HFFc6 (cell line): Measurements from ENCODE around the gene SORCS3. TPM values are rescaled to one million over a fixed set of nuclear protein-coding genes. Genes with fewer than 3 reads are reported as not detected.
"Not testable (repeated sequence)": the region's sequence is repeated elsewhere in the genome, so short reads cannot be mapped to it uniquely, and the experiment has no call there.

ENCODE experiments used
- DNase-seq: peaks from one replicate; pipeline ENCODE4 v3.0.0-alpha.2; 2018
- H3K27ac Mint-ChIP-seq: 2 replicates; pipeline ENCODE4 v1.8.0; 2020; ENCODE audit warnings: mild to moderate bottlenecking, mixed read lengths
- H3K27me3 Mint-ChIP-seq: 2 replicates; pipeline ENCODE4 v1.8.0; 2021; ENCODE audit warnings: mild to moderate bottlenecking, moderate library complexity, mixed read lengths; ENCODE audit not compliant: insufficient read depth
- H3K36me3 Mint-ChIP-seq: 2 replicates; pipeline ENCODE4 v1.8.0; 2021; ENCODE audit warnings: low read depth, mixed read lengths
- H3K4me1 Mint-ChIP-seq: 2 replicates; pipeline ENCODE4 v1.8.0; 2020; ENCODE audit warnings: low read depth, mixed read lengths
- H3K4me3 Mint-ChIP-seq: 2 replicates; pipeline ENCODE4 v1.8.0; 2020; ENCODE audit warnings: mild to moderate bottlenecking, moderate library complexity, mixed read lengths
- H3K9me3 Mint-ChIP-seq: 2 replicates; pipeline ENCODE4 v1.8.0; 2020; ENCODE audit warnings: mild to moderate bottlenecking, mixed read lengths
- CTCF ChIP-seq: fragments of 200-600 bp; sonication (generic); IDR thresholded peaks from 2 replicates; pipeline ENCODE4 v1.5.0; 2021; ENCODE audit warnings: antibody characterized with exemption, mild to moderate bottlenecking
- total RNA-seq, 6 experiments: library from RNA; stranded (reverse); fragmentation: NEBNext Ultra II Directional; extraction: Animal tissue kit (Norgen Biotek cat#: 25700); gene quantifications; 2 replicates in 1 of 6; 3 replicates in 5 of 6; pipeline ENCODE4 v1.2.3, GENCODE V29; 2021

The SORCS3 gene
- total RNA-seq, 6 experiments from 2014 or later = not detected

DNA sequence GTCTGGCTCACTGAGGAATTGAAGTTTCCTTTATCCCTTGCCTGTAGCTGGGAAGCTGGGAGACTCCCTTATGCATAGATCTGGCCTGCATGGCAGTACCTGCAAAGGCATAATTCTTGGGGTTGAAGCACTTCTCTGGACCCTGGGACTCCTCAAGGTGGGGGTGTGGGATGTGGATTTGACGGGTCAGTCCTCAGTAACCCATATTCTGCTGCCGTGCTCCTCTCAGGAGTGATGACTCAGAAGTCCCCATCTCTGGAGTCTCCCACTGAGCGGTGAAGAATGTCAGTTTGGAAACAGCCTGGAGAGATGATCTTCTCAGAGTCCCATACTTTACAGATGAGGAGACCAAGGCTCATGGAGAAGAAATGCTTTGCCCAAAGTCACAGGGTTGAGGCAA, 49.0 kb downstream of the SORCS3 start:
- H3K36me3 Mint-ChIP-seq = no peaks in the 10 kb centered on the region
- DNase-seq = no peak
- no peak overlapping the region for H3K4me3 Mint-ChIP-seq
- no peaks in the 10 kb centered on the region for H3K4me1 Mint-ChIP-seq
- peaks cover 15% of the 10 kb centered on the region for H3K9me3 Mint-ChIP-seq
- H3K27ac Mint-ChIP-seq = no peak overlapping the region
- TF ChIP-seq CTCF = no peak
- H3K27me3 Mint-ChIP-seq = no peaks in the 10 kb centered on the region

DNA sequence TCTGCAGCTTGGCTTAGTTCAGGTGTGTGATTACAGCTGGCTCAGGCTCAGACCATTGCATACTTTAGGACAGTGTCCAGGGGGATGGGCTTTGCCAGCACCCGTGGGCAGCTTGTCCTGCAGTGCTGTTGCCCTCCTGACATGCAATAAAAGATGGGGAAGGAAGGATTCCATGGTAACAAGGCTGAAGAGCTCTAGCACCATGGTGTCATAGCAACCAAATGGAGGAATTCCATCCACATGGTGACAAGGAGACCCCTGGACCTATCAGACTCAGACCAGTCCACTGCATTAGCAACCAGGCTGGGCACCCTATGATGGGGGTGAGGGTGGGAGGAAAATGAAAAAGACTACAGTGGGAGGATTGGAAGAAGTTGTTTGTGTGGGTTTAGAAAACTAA, 49.9 kb downstream of the SORCS3 start:
- H3K27ac Mint-ChIP-seq = no peak overlapping the region
- no peaks in the 10 kb centered on the region for H3K36me3 Mint-ChIP-seq
- no peaks in the 10 kb centered on the region for H3K27me3 Mint-ChIP-seq
- no peak for DNase-seq
- H3K4me3 Mint-ChIP-seq = no peak overlapping the region
- no peak for TF ChIP-seq CTCF
- H3K4me1 Mint-ChIP-seq = no peaks in the 10 kb centered on the region
- H3K9me3 Mint-ChIP-seq = peaks cover 15% of the 10 kb centered on the region

DNA sequence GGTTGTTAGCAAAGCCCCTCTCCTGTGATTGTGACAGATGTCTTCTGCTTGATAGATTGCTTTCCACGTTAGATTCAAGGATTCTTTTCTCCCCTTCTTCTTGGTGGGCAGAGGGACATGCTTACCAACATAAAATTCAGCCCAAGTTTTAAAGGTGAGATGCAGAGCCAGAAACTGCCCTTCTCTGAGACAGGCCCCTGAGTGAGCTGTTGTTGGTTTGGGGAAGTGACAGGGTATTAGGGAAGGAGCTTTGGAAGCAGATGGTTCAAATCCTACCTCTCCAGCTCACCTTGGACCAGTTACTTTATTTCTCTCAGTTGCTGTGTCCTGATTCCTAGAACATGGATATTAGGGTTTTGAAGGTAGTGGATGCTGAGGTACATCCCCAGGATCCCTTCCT, 53.0 kb downstream of the SORCS3 start:
- H3K4me3 Mint-ChIP-seq = no peak overlapping the region
- no peaks in the 10 kb centered on the region for H3K4me1 Mint-ChIP-seq
- no peak for TF ChIP-seq CTCF
- H3K27me3 Mint-ChIP-seq = no peaks in the 10 kb centered on the region
- no peak overlapping the region for H3K27ac Mint-ChIP-seq
- no peak for DNase-seq
- no peaks in the 10 kb centered on the region for H3K36me3 Mint-ChIP-seq
- H3K9me3 Mint-ChIP-seq = peaks cover 4% of the 10 kb centered on the region; the same call in 1 of the 2 replicates

DNA sequence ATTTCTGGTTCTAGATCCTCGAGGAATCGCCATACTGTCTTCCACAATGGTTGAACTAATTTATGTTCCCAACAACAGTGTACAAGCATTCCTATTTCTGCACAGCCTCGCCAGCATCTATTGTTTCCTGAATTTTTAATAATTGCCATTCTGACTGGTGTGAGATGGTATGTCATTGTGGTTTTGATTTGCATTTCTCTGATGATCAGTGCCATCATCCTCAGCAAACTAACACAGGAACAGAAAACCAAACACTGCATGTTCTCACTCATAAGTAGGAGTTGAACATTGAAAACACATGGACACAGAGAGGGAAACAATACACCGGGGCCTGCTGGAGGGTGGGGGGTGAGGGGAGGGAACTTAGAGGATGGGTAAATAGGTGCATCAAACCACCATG, 62.2 kb downstream of the SORCS3 start:
- peaks cover 24% of the 10 kb centered on the region for H3K9me3 Mint-ChIP-seq
- H3K36me3 Mint-ChIP-seq, DNase-seq, H3K27ac Mint-ChIP-seq, H3K4me3 Mint-ChIP-seq, H3K4me1 Mint-ChIP-seq, H3K27me3 Mint-ChIP-seq: not testable (repeated sequence)

DNA sequence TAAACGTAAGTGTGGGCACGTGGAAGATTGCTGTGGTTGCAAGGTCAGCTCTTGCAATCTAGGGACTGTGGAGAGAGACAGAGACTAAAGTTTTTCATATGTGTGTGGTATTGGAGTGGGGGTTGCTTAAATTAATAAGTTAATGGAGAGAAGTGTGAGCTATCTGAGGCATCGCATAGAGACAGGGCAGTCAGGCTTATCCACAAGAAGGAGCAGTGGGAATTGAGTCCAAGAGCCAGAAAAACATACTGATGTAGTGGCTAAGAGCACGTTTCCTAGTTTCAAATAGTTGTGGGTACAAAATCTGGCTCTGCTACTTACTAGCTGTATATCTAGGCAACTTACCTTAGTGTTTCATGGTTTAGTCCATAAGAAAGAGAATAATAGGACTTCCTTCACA, 65.8 kb downstream of the SORCS3 start:
- no peaks in the 10 kb centered on the region for H3K27me3 Mint-ChIP-seq
- DNase-seq = no peak
- H3K36me3 Mint-ChIP-seq = no peaks in the 10 kb centered on the region
- H3K4me3 Mint-ChIP-seq = no peak overlapping the region
- TF ChIP-seq CTCF = no peak
- no peaks in the 10 kb centered on the region for H3K4me1 Mint-ChIP-seq
- H3K27ac Mint-ChIP-seq = no peak overlapping the region
- H3K9me3 Mint-ChIP-seq = peaks cover 23% of the 10 kb centered on the region

- DNase-seq = no peak
- no peak overlapping the region for H3K27ac Mint-ChIP-seq
- no peaks in the 10 kb centered on the region for H3K36me3 Mint-ChIP-seq
- no peak overlapping the region for H3K4me3 Mint-ChIP-seq
- no peak for TF ChIP-seq CTCF
- peaks cover 21% of the 10 kb centered on the region for H3K9me3 Mint-ChIP-seq
- H3K27me3 Mint-ChIP-seq = no peaks in the 10 kb centered on the region
- H3K4me1 Mint-ChIP-seq = no peaks in the 10 kb centered on the region
Measured at GRCh38 chr10:104707602-104708459, 66.7 kb downstream of the SORCS3 start.
